Left ventricle myocardium inferior (tissue), 1 donor: Measurements from ENCODE around the gene PGAP6. TPM values are rescaled to one million over a fixed set of nuclear protein-coding genes. Genes with fewer than 3 reads are reported as not detected.

Source experiments
- DNase-seq: peaks from one replicate; pipeline ENCODE4 v3.0.0-alpha.2; 2020
- H3K27ac ChIP-seq: fragments of 200-600 bp; replicated peaks from 2 replicates; pipeline ENCODE4 v1.8.0; 2021
- H3K27me3 ChIP-seq: fragments of 200-600 bp; 2 replicates; pipeline ENCODE4 v1.8.0; 2021; ENCODE audit warnings: low read depth
- H3K36me3 ChIP-seq: fragments of 200-600 bp; 2 replicates; pipeline ENCODE4 v1.8.0; 2021
- H3K4me1 ChIP-seq: fragments of 200-600 bp; 2 replicates; pipeline ENCODE4 v1.8.0; 2021
- H3K4me3 ChIP-seq: fragments of 200-600 bp; 2 replicates; pipeline ENCODE4 v1.8.0; 2021; ENCODE audit warnings: mild to moderate bottlenecking, moderate library complexity
- H3K9me3 ChIP-seq: fragments of 200-600 bp; replicated peaks from 2 replicates; pipeline ENCODE4 v1.8.0; 2021
- CTCF ChIP-seq: fragments of 200-600 bp; IDR thresholded peaks from 2 replicates; pipeline ENCODE4 v1.8.0; 2021; ENCODE audit warnings: antibody characterized with exemption, mild to moderate bottlenecking, borderline replicate concordance
- intact Hi-C: fragments of 100-400 bp; cut with micrococcal nuclease; formaldehyde crosslinking; loops from one replicate; pipeline ENCODE4 v1.11.0; 2022
- total RNA-seq: library from RNA; stranded (reverse); fragmentation: NEBNext Ultra II Directional; extraction: Animal tissue kit (Norgen Biotek cat#: 25700); gene quantifications from one replicate; pipeline ENCODE4 v1.2.1, GENCODE V29; 2021
- donor health status: DM: no; HTN: yes; CAD: no; lungs with severe emphysema.

Gene PGAP6
- total RNA-seq, 1 donor from 2014 or later = 30.4 TPM

DNA sequence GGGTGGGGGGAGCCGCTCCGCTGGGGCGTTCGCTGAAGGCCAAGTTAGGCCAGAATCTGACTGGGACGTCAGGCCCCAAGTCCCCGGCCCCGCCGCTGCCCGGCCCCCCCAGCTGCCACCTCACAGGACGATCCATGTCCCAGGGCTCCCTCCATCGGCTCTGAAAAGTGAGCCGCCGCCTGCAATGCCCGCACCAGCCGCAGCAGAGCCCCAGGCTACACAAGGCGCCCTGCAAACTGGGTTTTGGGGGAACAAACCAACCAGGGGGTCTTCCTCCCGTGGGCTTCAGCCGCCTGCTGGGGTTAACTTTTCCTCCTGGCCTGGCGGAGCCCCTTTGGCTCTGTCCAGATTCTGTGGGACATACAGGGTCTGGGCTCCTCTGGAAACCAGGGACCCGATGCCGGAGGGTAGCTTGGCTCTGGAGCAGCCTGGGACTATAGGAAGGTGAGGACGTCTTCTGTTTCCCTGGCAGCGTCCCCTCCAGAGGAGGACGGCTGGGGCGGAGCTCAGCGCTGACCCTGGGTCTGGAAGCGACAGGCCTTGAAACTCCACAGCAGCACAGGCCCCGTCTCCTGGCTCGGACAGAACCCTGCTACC, 16.1 kb upstream of the PGAP6 start:
- Histone ChIP-seq H3K4me3 (peak overlapping the region; percentile 75), H3K4me1 (peaks cover 42% of the 10 kb centered on the region), H3K9me3 (no peaks in the 10 kb centered on the region), H3K27ac (peak overlapping the region; percentile 91), H3K27me3 (no peaks in the 10 kb centered on the region), H3K36me3 (peaks cover 6% of the 10 kb centered on the region)
- TF ChIP-seq CTCF = peak; percentile 63
- peak; percentile 74 for DNase-seq
- intact Hi-C loops = no loop called here

DNA sequence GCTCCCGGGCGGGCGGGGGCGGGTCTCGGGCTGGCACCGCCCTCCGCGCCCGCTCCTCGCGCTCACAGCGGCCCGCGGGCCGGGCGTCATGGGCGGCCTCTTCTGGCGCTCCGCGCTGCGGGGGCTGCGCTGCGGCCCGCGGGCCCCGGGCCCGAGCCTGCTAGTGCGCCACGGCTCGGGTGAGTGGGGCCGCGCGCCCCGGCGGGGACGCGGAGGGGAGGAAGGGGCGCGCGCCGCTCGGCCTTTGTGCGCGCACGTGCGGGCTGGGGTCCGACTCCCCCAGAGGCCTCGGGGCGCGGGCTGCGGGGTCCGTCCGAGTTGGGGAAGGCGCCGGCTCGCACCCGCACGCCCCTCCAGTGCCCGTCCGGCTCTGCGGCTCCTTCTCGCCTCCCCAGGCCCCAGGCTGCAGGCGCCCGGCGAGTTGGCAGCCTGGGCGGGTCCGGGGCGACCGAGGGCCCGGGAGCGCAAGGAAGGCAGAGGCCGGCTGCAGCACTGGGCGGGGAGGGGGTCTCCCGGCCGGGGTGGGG, 15.4 kb upstream of the PGAP6 start, which contains the start of gene NME4:
Gene NME4, plus strand, starts transcription at position 65 of the 527 bp plus-strand sequence. Its CDS starts 24 bp downstream, at position 89.
- H3K36me3 ChIP-seq = peaks cover 6% of the 10 kb centered on the region
- H3K9me3 ChIP-seq = no peaks in the 10 kb centered on the region
- DNase-seq = no peak
- H3K27me3 ChIP-seq = no peaks in the 10 kb centered on the region
- intact Hi-C loops = no loop called here
- H3K4me3 ChIP-seq = peak within 1 kb of the TSS; percentile 75
- H3K4me1 ChIP-seq = peaks cover 35% of the 10 kb centered on the region
- TF ChIP-seq CTCF = no peak
- H3K27ac ChIP-seq = peak within 1 kb of the TSS; percentile 91

DNA sequence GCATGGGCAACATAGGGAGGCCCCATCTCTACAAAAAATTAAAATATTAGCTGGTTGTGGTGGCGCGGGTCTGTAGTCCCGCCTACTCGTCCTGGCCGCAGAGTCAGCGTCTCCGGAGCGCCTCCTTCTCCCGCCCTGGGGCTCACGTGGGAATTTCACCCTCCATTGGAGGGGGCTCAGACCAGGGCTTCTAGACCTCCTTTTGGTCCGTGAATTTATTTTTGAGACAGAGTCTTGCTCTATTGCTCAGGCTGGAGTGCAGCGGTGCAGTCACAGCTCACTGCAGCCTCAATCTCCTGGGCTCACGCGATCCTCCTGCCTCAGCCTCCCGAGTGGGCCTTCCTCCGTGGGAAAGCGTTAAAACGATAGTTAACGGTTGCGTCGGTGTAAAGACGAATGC, 14.8 kb upstream of the PGAP6 start:
- Histone ChIP-seq H3K9me3 (no peaks in the 10 kb centered on the region), H3K4me3 (peak overlapping the region; percentile 75), H3K27ac (peak overlapping the region; percentile 91), H3K4me1 (peaks cover 30% of the 10 kb centered on the region), H3K27me3 (no peaks in the 10 kb centered on the region), H3K36me3 (peaks cover 6% of the 10 kb centered on the region)
- intact Hi-C loops = no loop called here
- TF ChIP-seq CTCF = no peak
- peak; percentile 56 for DNase-seq

DNA sequence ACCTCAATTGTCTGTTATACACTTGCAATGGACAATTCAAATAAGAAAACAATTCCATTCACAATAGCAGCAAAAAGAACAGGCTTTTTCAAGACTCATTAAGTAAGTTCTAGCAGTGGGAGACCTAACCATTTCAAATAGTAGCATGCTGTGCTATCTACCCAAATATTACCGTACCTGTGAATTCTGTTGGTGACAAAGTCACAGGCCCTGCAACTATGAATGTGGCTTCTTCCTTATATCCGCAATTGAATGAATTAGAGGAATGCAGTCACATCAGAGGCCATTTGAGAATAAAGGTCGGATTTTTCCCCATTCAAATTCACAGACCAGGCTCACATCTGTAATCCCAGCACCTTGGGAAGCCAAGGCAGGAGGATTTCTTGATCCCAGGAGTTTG, 14.4 kb upstream of the PGAP6 start:
- DNase-seq = no peak
- H3K9me3 ChIP-seq = no peaks in the 10 kb centered on the region
- peak overlapping the region; percentile 75 for H3K4me3 ChIP-seq
- H3K27ac ChIP-seq = peak overlapping the region; percentile 91
- peaks cover 6% of the 10 kb centered on the region for H3K36me3 ChIP-seq
- no peak for TF ChIP-seq CTCF
- H3K27me3 ChIP-seq = no peaks in the 10 kb centered on the region
- intact Hi-C loops = no loop called here
- H3K4me1 ChIP-seq = peaks cover 27% of the 10 kb centered on the region

DNA sequence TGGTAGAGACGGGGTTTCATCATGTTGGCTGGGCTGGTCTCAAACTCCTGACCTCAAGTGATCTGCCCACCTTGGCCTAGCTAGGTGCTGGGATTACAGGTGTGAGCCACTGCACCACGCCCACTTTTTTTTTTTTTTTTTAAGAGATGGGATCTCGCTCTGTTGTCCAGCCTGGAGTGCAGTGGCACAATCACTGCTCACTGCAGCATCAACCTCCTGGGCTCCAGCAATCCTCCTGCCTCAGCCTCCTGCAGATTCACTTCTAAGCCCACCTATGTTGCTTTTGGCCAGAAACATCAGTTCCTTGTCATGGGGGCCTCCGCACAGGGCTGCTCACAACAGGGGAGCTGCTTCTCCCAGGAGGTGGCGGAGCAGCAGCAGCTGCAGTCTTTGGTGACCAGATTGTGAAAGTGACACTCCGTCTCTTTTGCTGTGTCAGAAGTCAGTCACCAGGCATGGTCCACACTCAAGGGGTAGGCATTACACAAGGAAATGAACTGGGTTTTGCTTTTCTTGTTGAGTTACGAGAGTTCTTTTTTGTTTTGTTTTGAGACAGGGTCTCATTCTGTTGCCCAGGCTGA, 10.8 kb upstream of the PGAP6 start:
- H3K4me1 ChIP-seq = peaks cover 27% of the 10 kb centered on the region
- H3K4me3 ChIP-seq = no peak overlapping the region
- no peak overlapping the region for H3K27ac ChIP-seq
- DNase-seq = no peak
- intact Hi-C loops = no loop called here
- no peaks in the 10 kb centered on the region for H3K9me3 ChIP-seq
- TF ChIP-seq CTCF = no peak
- H3K36me3 ChIP-seq = no peaks in the 10 kb centered on the region
- H3K27me3 ChIP-seq = no peaks in the 10 kb centered on the region
